ENCODE data around the gene GRID2. TPM values are rescaled to one million over a fixed set of nuclear protein-coding genes. Genes with fewer than 3 reads are reported as not detected.
A peak's percentile ranks its signal among the peaks of the same experiment; 100 is the strongest.
"Not testable (repeated sequence)": the region's sequence is repeated elsewhere in the genome, so short reads cannot be mapped to it uniquely, and the experiment has no call there.

The GRID2 gene
- total and polyA plus RNA-seq, 2 donors, result 0.63 to 26.1 TPM

GRCh38 chr4:92270908-92271307, 32.9 kb upstream of the GRID2 start:
- H3K4me3 ChIP-seq (ENCODE audit: low read depth, low read length), result no peak overlapping the region
- no peaks in the 10 kb centered on the region for H3K4me1 ChIP-seq (ENCODE audit: insufficient read depth)
- no peak overlapping the region for H3K27ac ChIP-seq (ENCODE audit: low read depth)
- DNase-seq (ENCODE audit: extremely low spot score), result no peak
- H3K36me3 ChIP-seq (ENCODE audit: insufficient read depth), result no peaks in the 10 kb centered on the region
- WGBS, result 81% methylated on average over 2 of the region's 2 CpGs

GRCh38 chr4:92271551-92271950, 32.2 kb upstream of the GRID2 start:
- not testable (repeated sequence) for H3K4me1 ChIP-seq (ENCODE audit: insufficient read depth); H3K36me3 ChIP-seq (ENCODE audit: insufficient read depth); H3K4me3 ChIP-seq (ENCODE audit: low read depth, low read length); DNase-seq (ENCODE audit: extremely low spot score); H3K27ac ChIP-seq (ENCODE audit: low read depth)
- WGBS, result 82% methylated on average over 4 of the region's 4 CpGs

- H3K36me3 ChIP-seq (ENCODE audit: insufficient read depth); H3K27ac ChIP-seq (ENCODE audit: low read depth); H3K4me1 ChIP-seq (ENCODE audit: insufficient read depth); DNase-seq (ENCODE audit: extremely low spot score); H3K4me3 ChIP-seq (ENCODE audit: low read depth, low read length): not testable (repeated sequence)
- WGBS, result 96% methylated on average over 8 of the region's 8 CpGs
Observed at GRCh38 chr4:92277057-92277881, 26.5 kb upstream of the GRID2 start.

- H3K4me3 ChIP-seq (ENCODE audit: low read depth, low read length), result no peak overlapping the region
- WGBS, result 89% methylated on average over 1 of the region's 1 CpG
- no peaks in the 10 kb centered on the region for H3K36me3 ChIP-seq (ENCODE audit: insufficient read depth)
- no peak overlapping the region for H3K27ac ChIP-seq (ENCODE audit: low read depth)
- DNase-seq (ENCODE audit: extremely low spot score), result no peak
- no peaks in the 10 kb centered on the region for H3K4me1 ChIP-seq (ENCODE audit: insufficient read depth)
Observed at GRCh38 chr4:92279296-92279695, 24.5 kb upstream of the GRID2 start.

GRCh38 chr4:92299152-92299551, 4.6 kb upstream of the GRID2 start:
- no peaks in the 10 kb centered on the region for H3K4me1 ChIP-seq (ENCODE audit: insufficient read depth)
- no peak for DNase-seq (ENCODE audit: extremely low spot score)
- no peak overlapping the region for H3K4me3 ChIP-seq (ENCODE audit: low read depth, low read length)
- no peak overlapping the region for H3K27ac ChIP-seq (ENCODE audit: low read depth)
- H3K36me3 ChIP-seq (ENCODE audit: insufficient read depth), result no peaks in the 10 kb centered on the region

GRCh38 chr4:92304121-92304520, 355 bp downstream of the GRID2 start:
- no peaks in the 10 kb centered on the region for H3K36me3 ChIP-seq (ENCODE audit: insufficient read depth)
- H3K4me1 ChIP-seq (ENCODE audit: insufficient read depth), result no peaks in the 10 kb centered on the region
- WGBS, result under 1% methylated on average over 22 of the region's 22 CpGs
- peak overlapping the region; percentile 35 for H3K4me3 ChIP-seq (ENCODE audit: low read depth, low read length)
- no peak overlapping the region for H3K27ac ChIP-seq (ENCODE audit: low read depth)
- DNase-seq (ENCODE audit: extremely low spot score), result no peak

GRCh38 chr4:92304606-92305005, 840 bp downstream of the GRID2 start:
- Histone ChIP-seq H3K27ac (ENCODE audit: low read depth) (no peak overlapping the region), H3K36me3 (ENCODE audit: insufficient read depth) (no peaks in the 10 kb centered on the region), H3K4me1 (ENCODE audit: insufficient read depth) (no peaks in the 10 kb centered on the region), H3K4me3 (ENCODE audit: low read depth, low read length) (peak overlapping the region; percentile 35)
- WGBS, result 2% methylated on average over 18 of the region's 18 CpGs
- no peak for DNase-seq (ENCODE audit: extremely low spot score)

- Histone ChIP-seq H3K36me3 (ENCODE audit: insufficient read depth) (no peaks in the 10 kb centered on the region), H3K4me3 (ENCODE audit: low read depth, low read length) (peak overlapping the region; percentile 32), H3K4me1 (ENCODE audit: insufficient read depth) (no peaks in the 10 kb centered on the region), H3K27ac (ENCODE audit: low read depth) (no peak overlapping the region)
- DNase-seq (ENCODE audit: extremely low spot score), result no peak
- under 1% methylated on average over 68 of the region's 68 CpGs for WGBS
Observed at GRCh38 chr4:92305148-92305877, 1.5 kb downstream of the GRID2 start.

- Histone ChIP-seq H3K36me3 (ENCODE audit: insufficient read depth) (no peaks in the 10 kb centered on the region), H3K27ac (ENCODE audit: low read depth) (no peak overlapping the region), H3K4me1 (ENCODE audit: insufficient read depth) (no peaks in the 10 kb centered on the region), H3K4me3 (ENCODE audit: low read depth, low read length) (peak overlapping the region; percentile 32)
- no peak for DNase-seq (ENCODE audit: extremely low spot score)
- 10% methylated on average over 15 of the region's 15 CpGs for WGBS
Observed at GRCh38 chr4:92305878-92306520, 2.2 kb downstream of the GRID2 start.

GRCh38 chr4:92307181-92307580, 3.4 kb downstream of the GRID2 start:
- no peak overlapping the region for H3K4me3 ChIP-seq (ENCODE audit: low read depth, low read length)

GRCh38 chr4:92307866-92308265, 4.1 kb downstream of the GRID2 start:
- no peak for DNase-seq (ENCODE audit: extremely low spot score)
- no peaks in the 10 kb centered on the region for H3K36me3 ChIP-seq (ENCODE audit: insufficient read depth)
- no peak overlapping the region for H3K4me3 ChIP-seq (ENCODE audit: low read depth, low read length)
- WGBS, result 24% methylated on average over 4 of the region's 4 CpGs
- no peaks in the 10 kb centered on the region for H3K4me1 ChIP-seq (ENCODE audit: insufficient read depth)
- no peak overlapping the region for H3K27ac ChIP-seq (ENCODE audit: low read depth)

More at GRCh38 chr4:92307181-92307580, 3.4 kb downstream of the GRID2 start:
- 86% methylated on average over 2 of the region's 2 CpGs for WGBS
- H3K4me1 ChIP-seq (ENCODE audit: insufficient read depth), result no peaks in the 10 kb centered on the region
- DNase-seq (ENCODE audit: extremely low spot score), result no peak
- no peaks in the 10 kb centered on the region for H3K36me3 ChIP-seq (ENCODE audit: insufficient read depth)
- H3K27ac ChIP-seq (ENCODE audit: low read depth), result no peak overlapping the region

GRCh38 chr4:92317047-92317446, 13.3 kb downstream of the GRID2 start:
- Histone ChIP-seq H3K4me3 (ENCODE audit: low read depth, low read length) (no peak overlapping the region), H3K27ac (ENCODE audit: low read depth) (no peak overlapping the region), H3K4me1 (ENCODE audit: insufficient read depth) (no peaks in the 10 kb centered on the region), H3K36me3 (ENCODE audit: insufficient read depth) (no peaks in the 10 kb centered on the region)
- no peak for DNase-seq (ENCODE audit: extremely low spot score)
- WGBS, result 98% methylated on average over 1 of the region's 1 CpG

- H3K4me1 ChIP-seq (ENCODE audit: insufficient read depth), result no peaks in the 10 kb centered on the region
- WGBS, result 69% methylated on average over 2 of the region's 2 CpGs
- no peak overlapping the region for H3K27ac ChIP-seq (ENCODE audit: low read depth)
- H3K36me3 ChIP-seq (ENCODE audit: insufficient read depth), result no peaks in the 10 kb centered on the region
- no peak for DNase-seq (ENCODE audit: extremely low spot score)
- no peak overlapping the region for H3K4me3 ChIP-seq (ENCODE audit: low read depth, low read length)
Observed at GRCh38 chr4:92328095-92328494, 24.3 kb downstream of the GRID2 start.

- DNase-seq (ENCODE audit: extremely low spot score), result no peak
- no peaks in the 10 kb centered on the region for H3K4me1 ChIP-seq (ENCODE audit: insufficient read depth)
- H3K4me3 ChIP-seq (ENCODE audit: low read depth, low read length), result no peak overlapping the region
- WGBS, result 65% methylated on average over 2 of the region's 2 CpGs
- no peaks in the 10 kb centered on the region for H3K36me3 ChIP-seq (ENCODE audit: insufficient read depth)
- H3K27ac ChIP-seq (ENCODE audit: low read depth), result no peak overlapping the region
Observed at GRCh38 chr4:92333016-92333415, 29.2 kb downstream of the GRID2 start.
